EL (cell line): ENCODE measurements around the gene C9orf153.
"Not testable (repeated sequence)": the region's sequence is repeated elsewhere in the genome, so short reads cannot be mapped to it uniquely, and the experiment has no call there.

Source experiments
- DNase-seq: peaks from one replicate; pipeline ENCODE4 v3.0.0-alpha.2; 2016

The C9orf153 gene

GRCh38 chr9:86259557-86259956 lies at the start of gene C9orf153:
C9orf153 (minus strand) TSS chr9:86259657; CDS start chr9:86229603, 30,054 bp downstream.
- no peak for DNase-seq

- no peak for DNase-seq
These were observed 49.2 kb upstream of the C9orf153 start for GRCh38 chr9:86308687-86309086.

GRCh38 chr9:86304236-86304730 lies 44.8 kb upstream of the C9orf153 start:
- DNase-seq = no peak

GRCh38 chr9:86303316-86303975 lies 44.0 kb upstream of the C9orf153 start:
- DNase-seq = no peak

GRCh38 chr9:86301686-86302085 lies 42.2 kb upstream of the C9orf153 start:
- no peak for DNase-seq

- no peak for DNase-seq
These were observed 41.2 kb upstream of the C9orf153 start for GRCh38 chr9:86300701-86301100.

- DNase-seq = no peak
These were observed 39.4 kb upstream of the C9orf153 start for GRCh38 chr9:86298873-86299272.

- not testable (repeated sequence) for DNase-seq
These were observed 30.9 kb upstream of the C9orf153 start for GRCh38 chr9:86290341-86290740.

- DNase-seq = no peak
These were observed 29.2 kb upstream of the C9orf153 start for GRCh38 chr9:86288499-86289198.

GRCh38 chr9:86287013-86287412 lies 27.6 kb upstream of the C9orf153 start:
- DNase-seq = peak; percentile 52

- no peak for DNase-seq
These were observed 26.8 kb upstream of the C9orf153 start for GRCh38 chr9:86286278-86286677.

GRCh38 chr9:86285261-86285660 lies 25.8 kb upstream of the C9orf153 start:
- DNase-seq = no peak

GRCh38 chr9:86282979-86283535 lies 23.6 kb upstream of the C9orf153 start:
- DNase-seq = peak; percentile 89

GRCh38 chr9:86282077-86282978 lies 22.9 kb upstream of the C9orf153 start, which contains the start of gene ISCA1:
ISCA1 (minus strand) TSS chr9:86282538; CDS start chr9:86282458, 80 bp downstream.
- DNase-seq = peak; percentile 95

GRCh38 chr9:86281593-86282076 lies 22.2 kb upstream of the C9orf153 start:
- DNase-seq = no peak

- DNase-seq = no peak
These were observed 21.1 kb upstream of the C9orf153 start for GRCh38 chr9:86280580-86280979.

- DNase-seq = no peak
These were observed 20.4 kb upstream of the C9orf153 start for GRCh38 chr9:86279839-86280238.

GRCh38 chr9:86277072-86277471 lies 17.6 kb upstream of the C9orf153 start:
- no peak for DNase-seq

GRCh38 chr9:86275962-86276361 lies 16.5 kb upstream of the C9orf153 start:
- peak; percentile 9 for DNase-seq

GRCh38 chr9:86274821-86275643 lies 15.6 kb upstream of the C9orf153 start:
- DNase-seq = no peak

- DNase-seq = no peak
These were observed 12.8 kb upstream of the C9orf153 start for GRCh38 chr9:86272221-86272620.

GRCh38 chr9:86263876-86264275 lies 4.4 kb upstream of the C9orf153 start:
- no peak for DNase-seq
